ENCODE measurements around the gene ANXA6. TPM values are rescaled to one million over a fixed set of nuclear protein-coding genes. Genes with fewer than 3 reads are reported as not detected.

ANXA6 gene
- total RNA-seq, 1 experiment from 2014 or later: 98.7 TPM

- Histone ChIP-seq H3K9me3 (ENCODE audit: control insufficient read depth, low read depth, low read length) (no peaks in the 10 kb centered on the region), H4K8ac (replicated peaks; ENCODE audit: insufficient read length, low read depth, low read length) (no peak overlapping the region), H3K18ac (ENCODE audit: insufficient read length, low read depth, low read length) (no peak overlapping the region), H3K23me2 (ENCODE audit: insufficient read length, low read depth, low read length, poor library complexity, severe bottlenecking) (no peaks in the 10 kb centered on the region), H4K20me1 (ENCODE audit: control insufficient read depth, insufficient read depth, insufficient read length) (no peaks in the 10 kb centered on the region), H3K79me1 (ENCODE audit: insufficient read depth, low read depth, low read length, poor library complexity, severe bottlenecking) (no peaks in the 10 kb centered on the region), H3K79me2 (ENCODE audit: insufficient read depth, low read length) (no peaks in the 10 kb centered on the region), H3K14ac (ENCODE audit: insufficient read depth, low read length) (no peak overlapping the region), H3K27me3 (ENCODE audit: insufficient read depth, low read length) (no peaks in the 10 kb centered on the region), H3K9ac (ENCODE audit: extremely low read depth, insufficient read length, low read length) (no peak overlapping the region), H3K4me1 (ENCODE audit: insufficient read depth, low read length) (no peaks in the 10 kb centered on the region), H2BK15ac (ENCODE audit: low read depth, low read length) (no peak overlapping the region), H2AFZ (ENCODE audit: low read length) (no peak overlapping the region), H2BK5ac (ENCODE audit: insufficient read length, low read length) (no peak overlapping the region), H3T11ph (ENCODE audit: low read length) (no peak overlapping the region), H2AK5ac (ENCODE audit: insufficient read length, low read length) (no peak overlapping the region), H2BK20ac (ENCODE audit: low read depth, low read length, poor library complexity, severe bottlenecking) (no peak overlapping the region), H3K4ac (ENCODE audit: low read depth, low read length) (no peak overlapping the region), H2BK12ac (ENCODE audit: insufficient read length, low read depth, low read length) (no peak overlapping the region), H3K23ac (ENCODE audit: insufficient read length, low read depth, low read length) (no peak overlapping the region), H3K4me2 (ENCODE audit: insufficient read depth, insufficient read length, low read length) (no peak overlapping the region), H3K27ac (ENCODE audit: insufficient read length, low read depth, low read length) (no peak overlapping the region), H4K91ac (ENCODE audit: insufficient read length, low read depth, low read length) (no peak overlapping the region), H3K56ac (ENCODE audit: insufficient read length, low read depth, low read length) (no peak overlapping the region), H2BK120ac (ENCODE audit: low read depth, low read length, poor library complexity, severe bottlenecking) (no peak overlapping the region), H4K5ac (ENCODE audit: insufficient read length, low read depth, low read length) (no peak overlapping the region)
- peaks cover 2 to 33% (median 15%) of the 10 kb centered on the region in 3 experiments; a peak in 6 of 7 replicates for H3K36me3 Mint-ChIP-seq (ENCODE audit: insufficient read depth in 1 of 3, low read depth in 3 of 3)
- H3K4me3 Mint-ChIP-seq: no peak overlapping the region
- H3K9me3 Mint-ChIP-seq: no peaks in the 10 kb centered on the region
- H3K27ac Mint-ChIP-seq: no peak overlapping the region
- no peaks in the 10 kb centered on the region for H3K4me1 Mint-ChIP-seq
- no peak for DNase-seq
- TF ChIP-seq CTCF (conservative IDR thresholded peaks at IDR 0.05): 0 out of 3 replicates have a peak, but pooled peaks have one; percentile 13
- no peaks in the 10 kb centered on the region for H3K27me3 Mint-ChIP-seq (ENCODE audit: low read depth)
- no CpG with 5 or more reads among the region's 5 CpGs for WGBS (ENCODE audit: extremely low coverage, insufficient read length, low lambda C conversion rate)
Measured at GRCh38 chr5:151058301-151058700, 99.3 kb downstream of the ANXA6 start.
